Prostate gland (tissue), 2 donors: ENCODE results near the gene LDAH. TPM values are rescaled to one million over a fixed set of nuclear protein-coding genes. Genes with fewer than 3 reads are reported as not detected.
A peak's percentile ranks its signal among the peaks of the same experiment; 100 is the strongest.

ENCODE experiments used
- DNase-seq: peaks from one replicate; pipeline ENCODE4 v3.0.0-alpha.2; 2019; ENCODE audit warnings: low spot score
- H3K27ac ChIP-seq, 2 donors: fragments of 200-600 bp; sonication (generic); 2 replicates each; pipeline ENCODE4 v1.5.1; 2017 to 2019
- H3K27me3 ChIP-seq: fragments of 200-600 bp; sonication (generic); replicated peaks from 2 replicates; pipeline ENCODE4 v1.5.1; 2019; ENCODE audit not compliant: insufficient read depth
- H3K36me3 ChIP-seq, 2 donors: fragments of 200-600 bp; sonication (generic); 1 replicate in 1 of 2; 2 replicates in 1 of 2; pipeline versions ENCODE4 v1.5.1 to v1.8.1; 2017 to 2019
- H3K4me1 ChIP-seq: fragments of 200-600 bp; sonication (generic); replicated peaks from 2 replicates; pipeline ENCODE4 v1.5.1; 2019
- H3K4me3 ChIP-seq, 2 donors: fragments of 200-600 bp; sonication (generic); 2 replicates each; pipeline ENCODE4 v1.5.1; 2017 to 2019
- H3K9me3 ChIP-seq: fragments of 200-600 bp; sonication (generic); 2 replicates; pipeline ENCODE4 v1.5.1; 2017
- POLR2A ChIP-seq: fragments of 450-650 bp; IDR thresholded peaks from one replicate; pipeline ENCODE4 v1.6.1; 2016; ENCODE audit warnings: antibody characterized with exemption, mild to moderate bottlenecking
- POLR2AphosphoS5 ChIP-seq: sonication (generic); formaldehyde crosslinking; IDR thresholded peaks from one replicate; pipeline ENCODE4 v1.6.1; 2017; ENCODE audit warnings: antibody characterized with exemption
- WGBS: methylation state at CpG from one replicate; pipeline ENCODE4 v1.1.5; 2018; 5-methylcytosine and 5-hydroxymethylcytosine counted together
- intact Hi-C: fragments of 100-400 bp; cut with DNase I; formaldehyde crosslinking; loops from one replicate; pipeline ENCODE4 v1.14.2; 2022
- total RNA-seq, 2 donors: library from RNA; depleted of rRNA; stranded (reverse); fragments of >200 nt; gene quantifications; one replicate each; pipeline ENCODE4 v1.1.0, GENCODE V29; 2016
- TF ChIP-seq, protein P1 (sequence below), 4 experiments: fragments of 200-600 bp in 2 of 4; fragments of 450-650 bp in 2 of 4; sonication (generic) in 2 of 4; IDR thresholded peaks; 1 replicate in 3 of 4; 2 replicates in 1 of 4; pipeline ENCODE4 v1.5.1; 2016 to 2019; ENCODE audit warnings: antibody characterized with exemption in 4 of 4, mild to moderate bottlenecking in 2 of 4, moderate library complexity in 2 of 4

The LDAH gene
- total RNA-seq, 2 donors from 2014 or later: 6.6 to 17.3 TPM

DNA sequence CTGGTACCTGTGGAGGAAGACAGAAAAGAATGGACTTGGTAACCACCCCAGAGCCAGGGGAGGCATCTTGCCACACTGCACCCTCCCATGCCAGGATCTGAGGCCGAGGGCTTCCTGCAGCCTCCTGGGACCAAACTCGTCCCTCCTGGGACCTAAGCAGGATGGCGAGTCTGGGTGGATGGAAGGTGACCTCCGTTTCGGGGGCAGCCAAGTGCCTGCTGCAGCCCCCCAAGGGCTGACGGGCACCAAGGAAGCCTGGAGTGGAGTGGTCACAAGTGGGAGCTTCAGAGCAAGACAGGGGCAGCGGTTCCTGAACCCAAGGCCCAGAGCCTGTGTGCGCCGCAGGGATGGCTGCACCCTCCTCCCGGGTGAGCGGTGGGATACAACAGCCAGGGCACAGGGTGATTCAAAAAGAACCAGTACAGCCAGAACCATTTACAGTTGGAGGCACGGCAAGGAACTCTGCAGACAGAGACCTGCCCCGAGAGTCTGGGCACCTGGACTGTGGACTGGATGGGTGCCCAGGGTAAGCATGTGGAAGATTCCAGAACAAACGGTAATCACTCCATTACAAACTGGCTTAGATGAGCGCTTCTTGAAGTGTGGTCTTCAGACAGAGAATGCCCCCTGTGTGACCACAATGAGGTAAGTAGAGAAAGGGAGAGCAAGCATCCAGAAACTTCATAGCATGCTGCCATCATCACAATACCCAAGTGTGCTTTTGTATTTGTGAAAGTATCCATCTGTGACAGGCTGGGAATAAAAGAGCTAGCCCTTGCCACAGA, 184.1 kb downstream of the LDAH start:
- TF ChIP-seq POLR2AphosphoS5: peak; percentile 25
- no peak for TF ChIP-seq POLR2A
- DNase-seq: no peak
- WGBS: 79% methylated on average over 15 of the region's 15 CpGs
- Histone ChIP-seq H3K27ac (peak overlapping the region; percentile 84 to 90), H3K4me3 (no peak overlapping the region), H3K9me3 (no peaks in the 10 kb centered on the region), H3K27me3 (no peaks in the 10 kb centered on the region), H3K36me3 (no peaks in the 10 kb centered on the region), H3K4me1 (peaks cover 23% of the 10 kb centered on the region)
- intact Hi-C loops: no loop called here

DNA sequence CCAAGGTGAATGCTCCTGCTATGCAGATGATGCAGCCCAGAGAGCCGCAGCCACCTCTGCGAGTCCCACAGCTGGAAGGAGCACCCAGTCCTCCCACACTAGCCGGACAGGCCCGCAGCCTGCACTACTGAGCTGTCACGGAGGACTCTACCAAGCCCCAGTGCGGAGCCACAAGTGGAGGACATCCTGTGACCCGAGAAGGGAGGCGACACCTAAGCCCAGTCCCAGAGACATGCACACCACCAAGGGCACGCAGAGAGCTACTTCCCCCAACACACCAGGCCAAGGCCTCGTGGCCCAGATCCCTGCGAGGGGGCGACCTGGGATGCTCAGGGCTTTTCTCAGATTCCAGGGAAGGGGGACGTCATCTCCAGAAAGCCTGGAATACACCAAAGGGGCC, 184.9 kb downstream of the LDAH start:
- Histone ChIP-seq H3K4me1 (peaks cover 25% of the 10 kb centered on the region), H3K9me3 (no peaks in the 10 kb centered on the region), H3K27me3 (no peaks in the 10 kb centered on the region), H3K36me3 (no peaks in the 10 kb centered on the region), H3K27ac (peak overlapping the region; percentile 84 to 90), H3K4me3 (no peak overlapping the region)
- 91% methylated on average over 13 of the region's 13 CpGs for WGBS
- no peak for DNase-seq
- intact Hi-C loops: no loop called here
- TF ChIP-seq, protein P1, sequence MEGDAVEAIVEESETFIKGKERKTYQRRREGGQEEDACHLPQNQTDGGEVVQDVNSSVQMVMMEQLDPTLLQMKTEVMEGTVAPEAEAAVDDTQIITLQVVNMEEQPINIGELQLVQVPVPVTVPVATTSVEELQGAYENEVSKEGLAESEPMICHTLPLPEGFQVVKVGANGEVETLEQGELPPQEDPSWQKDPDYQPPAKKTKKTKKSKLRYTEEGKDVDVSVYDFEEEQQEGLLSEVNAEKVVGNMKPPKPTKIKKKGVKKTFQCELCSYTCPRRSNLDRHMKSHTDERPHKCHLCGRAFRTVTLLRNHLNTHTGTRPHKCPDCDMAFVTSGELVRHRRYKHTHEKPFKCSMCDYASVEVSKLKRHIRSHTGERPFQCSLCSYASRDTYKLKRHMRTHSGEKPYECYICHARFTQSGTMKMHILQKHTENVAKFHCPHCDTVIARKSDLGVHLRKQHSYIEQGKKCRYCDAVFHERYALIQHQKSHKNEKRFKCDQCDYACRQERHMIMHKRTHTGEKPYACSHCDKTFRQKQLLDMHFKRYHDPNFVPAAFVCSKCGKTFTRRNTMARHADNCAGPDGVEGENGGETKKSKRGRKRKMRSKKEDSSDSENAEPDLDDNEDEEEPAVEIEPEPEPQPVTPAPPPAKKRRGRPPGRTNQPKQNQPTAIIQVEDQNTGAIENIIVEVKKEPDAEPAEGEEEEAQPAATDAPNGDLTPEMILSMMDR (IDR thresholded peaks at IDR 0.05): no peak
- no peak for TF ChIP-seq POLR2A
- no peak for TF ChIP-seq POLR2AphosphoS5

DNA sequence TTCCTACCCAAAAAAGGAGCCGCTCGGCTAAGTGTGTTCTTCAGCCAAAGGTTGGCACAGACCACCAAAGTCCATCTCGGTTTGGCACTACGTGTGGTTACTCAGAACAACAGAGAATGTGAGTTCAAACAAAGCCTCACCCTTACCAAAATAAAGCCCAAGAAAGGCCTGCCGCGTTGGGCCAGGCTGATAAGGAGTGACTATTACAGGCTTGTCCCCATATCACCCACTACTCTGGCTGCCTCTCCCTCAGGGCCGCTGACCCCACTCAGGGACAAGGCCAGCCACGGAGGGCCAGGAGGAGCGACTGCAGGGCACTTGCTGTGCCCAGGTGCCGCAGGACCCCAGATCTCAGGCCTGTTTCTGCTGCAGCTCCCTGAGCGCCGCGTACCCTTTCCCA, 185.8 kb downstream of the LDAH start:
- Histone ChIP-seq H3K36me3 (no peaks in the 10 kb centered on the region), H3K9me3 (no peaks in the 10 kb centered on the region), H3K27me3 (no peaks in the 10 kb centered on the region), H3K27ac (peak overlapping the region; percentile 84 to 90), H3K4me3 (no peak overlapping the region), H3K4me1 (peaks cover 23% of the 10 kb centered on the region)
- TF ChIP-seq, protein P1 (IDR thresholded peaks at IDR 0.05): no peak
- peak; percentile 30 for TF ChIP-seq POLR2AphosphoS5
- TF ChIP-seq POLR2A: no peak
- 65% methylated on average over 12 of the region's 13 CpGs for WGBS
- no peak for DNase-seq
- intact Hi-C loops: loop anchor here (2.0 kb wide), 2 partner anchors 190 to 258 kb away; partner anchors contain the start of gene RHOB

GRCh38 chr2:20635675-20636584, 187.0 kb downstream of the LDAH start:
- Histone ChIP-seq H3K9me3 (no peaks in the 10 kb centered on the region), H3K4me3 (no peak overlapping the region), H3K36me3 (no peaks in the 10 kb centered on the region), H3K27ac (peak overlapping the region; percentile 84 to 90), H3K4me1 (peaks cover 21% of the 10 kb centered on the region), H3K27me3 (no peaks in the 10 kb centered on the region)
- TF ChIP-seq, protein P1 (IDR thresholded peaks at IDR 0.05): peak; percentile 83 to 99 (median 94)
- TF ChIP-seq POLR2AphosphoS5 (peak; percentile 83), POLR2A (no peak)
- 30% methylated on average over 32 of the region's 32 CpGs for WGBS
- peak; percentile 85 for DNase-seq
- intact Hi-C loops: loop anchor here (2.0 kb wide), 3 partner anchors 35 to 257 kb away; partner anchors contain the start of gene RHOB

DNA sequence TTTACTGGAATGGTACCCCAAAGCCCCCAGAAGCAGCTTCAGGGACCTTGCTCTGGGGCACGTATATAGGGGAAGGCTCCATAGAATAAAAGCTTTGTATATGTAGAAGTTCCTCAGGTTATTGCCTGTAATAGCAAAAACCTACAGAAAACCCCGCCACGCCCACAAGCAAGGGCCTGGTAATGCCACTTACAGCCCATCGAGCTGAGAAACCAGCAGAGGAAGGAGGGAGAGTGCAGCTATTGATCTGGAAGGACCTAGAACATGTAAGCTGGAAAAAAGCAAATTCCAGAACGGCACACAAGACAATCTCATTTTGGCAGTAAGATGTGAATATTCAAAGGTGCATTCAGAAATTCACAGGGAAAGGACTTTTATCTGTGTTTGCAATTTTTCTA, 187.8 kb downstream of the LDAH start:
- Histone ChIP-seq H3K4me3 (no peak overlapping the region), H3K27me3 (no peaks in the 10 kb centered on the region), H3K4me1 (peaks cover 21% of the 10 kb centered on the region), H3K27ac (peak overlapping the region; percentile 84 to 90), H3K9me3 (no peaks in the 10 kb centered on the region), H3K36me3 (no peaks in the 10 kb centered on the region)
- intact Hi-C loops: loop anchor here (2.0 kb wide), 1 partner anchor 34 kb away; no protein-coding TSS in a partner anchor
- WGBS: 69% methylated on average over 5 of the region's 5 CpGs
- no peak for TF ChIP-seq POLR2A
- no peak for TF ChIP-seq POLR2AphosphoS5
- TF ChIP-seq, protein P1 (IDR thresholded peaks at IDR 0.05): no peak
- no peak for DNase-seq
